ENCODE data around the gene SMIM10.
"Not testable (repeated sequence)": the region's sequence is repeated elsewhere in the genome, so short reads cannot be mapped to it uniquely, and the experiment has no call there.

SMIM10 gene

GRCh38 chrX:134990801-134991481 is at the start of gene SMIM10:
Gene SMIM10, plus strand, starts transcription at chrX:134990991. Its CDS starts 105 bp downstream, at chrX:134991096.
- H3K27ac ChIP-seq (ENCODE audit: low read length), result no peak within 1 kb of the TSS
- no peaks in the 10 kb centered on the region for H3K79me2 ChIP-seq (ENCODE audit: insufficient read depth, low read length)
- H2AFZ ChIP-seq (ENCODE audit: low read depth, low read length), result no peak within 1 kb of the TSS
- no peak within 1 kb of the TSS for H3K4me3 ChIP-seq (ENCODE audit: low read depth in 1 of 2, low read length in 2 of 2)
- no peaks in the 10 kb centered on the region for H3K4me1 ChIP-seq (ENCODE audit: insufficient read depth, low read length)
- H3K27me3 ChIP-seq (ENCODE audit: insufficient read depth, low read length, poor library complexity), result no peaks in the 10 kb centered on the region
- H3K9ac ChIP-seq (ENCODE audit: low read depth, low read length), result no peak within 1 kb of the TSS
- H4K20me1 ChIP-seq (ENCODE audit: insufficient read depth, low read length), result no peaks in the 10 kb centered on the region
- H3K36me3 ChIP-seq (ENCODE audit: insufficient read depth, low read length), result no peaks in the 10 kb centered on the region
- ATAC-seq (ENCODE audit: insufficient read depth, low read depth) (no peak), DNase-seq (no peak)
- H3K9me3 ChIP-seq (ENCODE audit: insufficient read depth, low read length, severe bottlenecking), result no peaks in the 10 kb centered on the region
- H3K4me2 ChIP-seq (ENCODE audit: insufficient read depth, low read length), result no peak within 1 kb of the TSS
- TF ChIP-seq, protein P1, sequence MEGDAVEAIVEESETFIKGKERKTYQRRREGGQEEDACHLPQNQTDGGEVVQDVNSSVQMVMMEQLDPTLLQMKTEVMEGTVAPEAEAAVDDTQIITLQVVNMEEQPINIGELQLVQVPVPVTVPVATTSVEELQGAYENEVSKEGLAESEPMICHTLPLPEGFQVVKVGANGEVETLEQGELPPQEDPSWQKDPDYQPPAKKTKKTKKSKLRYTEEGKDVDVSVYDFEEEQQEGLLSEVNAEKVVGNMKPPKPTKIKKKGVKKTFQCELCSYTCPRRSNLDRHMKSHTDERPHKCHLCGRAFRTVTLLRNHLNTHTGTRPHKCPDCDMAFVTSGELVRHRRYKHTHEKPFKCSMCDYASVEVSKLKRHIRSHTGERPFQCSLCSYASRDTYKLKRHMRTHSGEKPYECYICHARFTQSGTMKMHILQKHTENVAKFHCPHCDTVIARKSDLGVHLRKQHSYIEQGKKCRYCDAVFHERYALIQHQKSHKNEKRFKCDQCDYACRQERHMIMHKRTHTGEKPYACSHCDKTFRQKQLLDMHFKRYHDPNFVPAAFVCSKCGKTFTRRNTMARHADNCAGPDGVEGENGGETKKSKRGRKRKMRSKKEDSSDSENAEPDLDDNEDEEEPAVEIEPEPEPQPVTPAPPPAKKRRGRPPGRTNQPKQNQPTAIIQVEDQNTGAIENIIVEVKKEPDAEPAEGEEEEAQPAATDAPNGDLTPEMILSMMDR (IDR thresholded peaks at IDR 0.05; ENCODE audit: borderline replicate concordance, extremely low read depth, low read length, poor library complexity, severe bottlenecking), result no peak
- TF ChIP-seq EZH2 (IDR thresholded peaks at IDR 0.05; ENCODE audit: borderline replicate concordance, low read depth, low read length, severe bottlenecking), result no peak

DNA sequence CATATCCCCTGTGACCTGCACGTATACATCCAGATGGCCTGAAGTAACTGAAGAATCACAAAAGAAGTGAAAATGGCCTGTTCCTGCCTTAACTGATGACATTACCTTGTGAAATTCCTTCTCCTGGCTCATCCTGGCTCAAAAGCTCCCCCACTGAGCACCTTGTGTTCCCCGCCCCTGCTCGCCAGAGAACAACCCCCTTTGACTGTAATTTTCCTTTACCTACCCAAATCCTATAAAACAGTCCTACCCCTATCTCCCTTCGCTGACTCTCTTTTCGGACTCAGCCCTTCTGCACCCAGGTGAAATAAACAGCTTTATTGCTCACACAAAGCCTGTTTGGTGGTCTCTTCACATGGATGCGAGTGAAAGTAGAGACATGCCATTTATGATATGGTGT is 44.4 kb upstream of the SMIM10 start:
- ATAC-seq (ENCODE audit: insufficient read depth, low read depth); H3K36me3 ChIP-seq (ENCODE audit: insufficient read depth, low read length); DNase-seq: not testable (repeated sequence)

DNA sequence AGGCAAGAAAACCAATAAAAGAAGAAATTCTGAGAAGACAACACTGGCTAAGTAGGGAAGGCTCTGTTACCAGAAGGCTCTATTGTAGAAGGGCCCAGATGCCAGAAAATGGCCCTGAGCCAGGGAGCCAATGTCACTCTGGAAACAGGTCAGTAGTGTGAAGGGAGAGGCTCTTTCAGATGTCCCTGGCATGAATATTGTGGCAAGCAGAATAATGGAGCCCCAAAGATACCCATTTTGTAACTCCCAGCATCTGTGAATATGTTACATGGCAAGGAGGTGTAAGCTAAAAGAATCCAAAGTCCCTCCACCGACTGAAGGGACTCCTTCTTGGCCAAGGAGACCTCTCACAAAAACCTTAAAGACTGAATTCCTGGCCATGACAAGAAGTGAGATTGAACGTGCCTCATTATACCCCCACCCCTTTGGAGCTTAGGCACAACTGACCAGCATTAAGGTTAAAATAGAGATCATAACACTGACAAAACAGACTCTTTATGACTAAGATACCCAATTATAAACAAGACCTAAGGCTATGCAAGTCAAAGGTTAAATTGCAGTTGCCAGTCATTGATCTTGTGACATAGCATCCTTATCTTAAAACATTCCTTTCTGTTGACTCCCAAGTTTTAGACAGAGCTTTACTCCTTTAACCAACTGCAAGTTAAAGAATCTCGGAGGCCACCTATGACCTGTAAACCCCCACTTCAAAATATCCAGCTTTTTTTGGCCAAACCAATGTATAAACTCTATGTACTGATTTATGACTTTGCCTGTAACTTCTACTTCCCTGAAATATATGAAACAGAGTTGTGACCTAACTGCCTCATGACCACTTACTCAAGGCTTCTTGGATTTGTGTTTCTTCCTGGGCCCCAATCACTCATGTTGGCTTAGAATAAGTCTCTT is 42.2 kb upstream of the SMIM10 start:
- H3K4me2 ChIP-seq (ENCODE audit: insufficient read depth, low read length), result no peak overlapping the region
- TF ChIP-seq, protein P1 (IDR thresholded peaks at IDR 0.05; ENCODE audit: borderline replicate concordance, extremely low read depth, low read length, poor library complexity, severe bottlenecking), result no peak
- TF ChIP-seq EZH2 (IDR thresholded peaks at IDR 0.05; ENCODE audit: borderline replicate concordance, low read depth, low read length, severe bottlenecking), result no peak
- DNase-seq (no peak), ATAC-seq (ENCODE audit: insufficient read depth, low read depth) (no peak)
- H3K9ac ChIP-seq (ENCODE audit: low read depth, low read length), result no peak overlapping the region
- H3K79me2 ChIP-seq (ENCODE audit: insufficient read depth, low read length), result no peaks in the 10 kb centered on the region
- no peaks in the 10 kb centered on the region for H3K27me3 ChIP-seq (ENCODE audit: insufficient read depth, low read length, poor library complexity)
- H2AFZ ChIP-seq (ENCODE audit: low read depth, low read length), result no peak overlapping the region
- H4K20me1 ChIP-seq (ENCODE audit: insufficient read depth, low read length), result no peaks in the 10 kb centered on the region
- no peaks in the 10 kb centered on the region for H3K4me1 ChIP-seq (ENCODE audit: insufficient read depth, low read length)
- no peaks in the 10 kb centered on the region for H3K9me3 ChIP-seq (ENCODE audit: insufficient read depth, low read length, severe bottlenecking)
- no peak overlapping the region for H3K27ac ChIP-seq (ENCODE audit: low read length)
- no peaks in the 10 kb centered on the region for H3K36me3 ChIP-seq (ENCODE audit: insufficient read depth, low read length)
- H3K4me3 ChIP-seq (ENCODE audit: low read depth in 1 of 2, low read length in 2 of 2), result no peak overlapping the region

More for the DNA sequence above, 44.4 kb upstream of the SMIM10 start:
- H3K4me2 ChIP-seq (ENCODE audit: insufficient read depth, low read length); H3K4me1 ChIP-seq (ENCODE audit: insufficient read depth, low read length); H3K9me3 ChIP-seq (ENCODE audit: insufficient read depth, low read length, severe bottlenecking); H4K20me1 ChIP-seq (ENCODE audit: insufficient read depth, low read length); H3K27ac ChIP-seq (ENCODE audit: low read length); H2AFZ ChIP-seq (ENCODE audit: low read depth, low read length); H3K27me3 ChIP-seq (ENCODE audit: insufficient read depth, low read length, poor library complexity); H3K4me3 ChIP-seq (ENCODE audit: low read depth in 1 of 2, low read length in 2 of 2); H3K9ac ChIP-seq (ENCODE audit: low read depth, low read length); H3K79me2 ChIP-seq (ENCODE audit: insufficient read depth, low read length): not testable (repeated sequence)

GRCh38 chrX:134949271-134949670 is 41.5 kb upstream of the SMIM10 start:
- TF ChIP-seq EZH2 (IDR thresholded peaks at IDR 0.05; ENCODE audit: borderline replicate concordance, low read depth, low read length, severe bottlenecking), result no peak
- no peaks in the 10 kb centered on the region for H3K27me3 ChIP-seq (ENCODE audit: insufficient read depth, low read length, poor library complexity)
- H3K4me1 ChIP-seq (ENCODE audit: insufficient read depth, low read length), result no peaks in the 10 kb centered on the region
- H2AFZ ChIP-seq (ENCODE audit: low read depth, low read length), result no peak overlapping the region
- DNase-seq (no peak), ATAC-seq (ENCODE audit: insufficient read depth, low read depth) (no peak)
- H3K9me3 ChIP-seq (ENCODE audit: insufficient read depth, low read length, severe bottlenecking), result no peaks in the 10 kb centered on the region
- no peak overlapping the region for H3K27ac ChIP-seq (ENCODE audit: low read length)
- H3K4me3 ChIP-seq (ENCODE audit: low read depth in 1 of 2, low read length in 2 of 2), result no peak overlapping the region
- H4K20me1 ChIP-seq (ENCODE audit: insufficient read depth, low read length), result no peaks in the 10 kb centered on the region
- no peak overlapping the region for H3K4me2 ChIP-seq (ENCODE audit: insufficient read depth, low read length)
- no peaks in the 10 kb centered on the region for H3K79me2 ChIP-seq (ENCODE audit: insufficient read depth, low read length)
- no peaks in the 10 kb centered on the region for H3K36me3 ChIP-seq (ENCODE audit: insufficient read depth, low read length)
- H3K9ac ChIP-seq (ENCODE audit: low read depth, low read length), result no peak overlapping the region
